ENCODE data around the gene GULP1. TPM values are rescaled to one million over a fixed set of nuclear protein-coding genes. Genes with fewer than 3 reads are reported as not detected.

The GULP1 gene
- polyA plus RNA-seq, 4 donors = 7.1 to 33.7 (median 18.9) TPM

GRCh38 chr2:188333751-188334524, 42.3 kb downstream of the GULP1 start:
- no peaks in the 10 kb centered on the region for H3K4me1 ChIP-seq (ENCODE audit: control insufficient read depth in 3 of 3, insufficient read depth in 2 of 3, low read depth in 1 of 3, low read length in 2 of 3)
- H3K27ac ChIP-seq (ENCODE audit: low read depth in 1 of 3, low read length in 2 of 3) = peak overlapping the region in 1 of 3 donors; percentile 20
- H3K4me3 ChIP-seq (ENCODE audit: low read depth in 1 of 3, low read length in 3 of 3) = peak overlapping the region in 1 of 3 donors; percentile 35
- no peaks in the 10 kb centered on the region for H3K36me3 ChIP-seq (ENCODE audit: control insufficient read depth in 3 of 3, insufficient read depth in 2 of 3, low read depth in 1 of 3, low read length in 3 of 3)
- DNase-seq (peak; percentile 20 to 31), FAIRE-seq (no peak)
- WGBS, 3 donors = 13 to 33% (median 20%) methylated on average over 5 of the region's 5 CpGs
- H3K27me3 ChIP-seq (ENCODE audit: control insufficient read depth in 3 of 3, insufficient read depth in 3 of 3, low read length in 3 of 3) = no peaks in the 10 kb centered on the region
- no peaks in the 10 kb centered on the region for H3K9me3 ChIP-seq (ENCODE audit: control insufficient read depth in 2 of 2, insufficient read depth in 1 of 2, low read depth in 1 of 2, low read length in 1 of 2)

DNA sequence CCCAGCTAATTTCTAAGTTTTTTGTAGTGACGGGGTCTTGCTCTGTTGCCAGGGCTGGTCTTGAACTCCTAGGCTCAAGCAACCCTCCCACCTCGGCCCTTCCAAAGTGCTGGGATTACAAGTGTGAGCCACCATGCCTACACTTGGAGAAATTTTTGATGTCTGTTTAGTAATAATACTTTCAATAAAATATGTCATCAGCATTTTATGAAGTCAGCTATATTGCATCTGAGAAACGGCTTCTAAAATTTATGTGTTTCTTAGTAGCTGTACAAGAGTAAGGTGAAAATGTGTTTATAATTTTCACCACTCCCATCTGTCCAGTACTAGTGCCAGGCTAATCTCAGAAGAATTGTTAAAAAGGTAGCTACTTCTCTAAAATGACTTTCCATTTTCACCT, 46.8 kb downstream of the GULP1 start:
- H3K36me3 ChIP-seq (ENCODE audit: control insufficient read depth in 3 of 3, insufficient read depth in 2 of 3, low read depth in 1 of 3, low read length in 3 of 3) = peaks cover 0 to 2% (median 0%) of the 10 kb centered on the region in 3 donors
- no peak for FAIRE-seq
- no peak for DNase-seq
- 92 to 97% (median 96%) methylated on average over 3 of the region's 3 CpGs for WGBS, 3 donors
- no peaks in the 10 kb centered on the region for H3K27me3 ChIP-seq (ENCODE audit: control insufficient read depth in 3 of 3, insufficient read depth in 3 of 3, low read length in 3 of 3)
- H3K9me3 ChIP-seq (ENCODE audit: control insufficient read depth in 2 of 2, insufficient read depth in 1 of 2, low read depth in 1 of 2, low read length in 1 of 2) = peaks cover 0 to 7% of the 10 kb centered on the region in 2 donors
- H3K27ac ChIP-seq (ENCODE audit: low read depth in 1 of 3, low read length in 2 of 3) = no peak overlapping the region
- no peak overlapping the region for H3K4me3 ChIP-seq (ENCODE audit: low read depth in 1 of 3, low read length in 3 of 3)
- no peaks in the 10 kb centered on the region for H3K4me1 ChIP-seq (ENCODE audit: control insufficient read depth in 3 of 3, insufficient read depth in 2 of 3, low read depth in 1 of 3, low read length in 2 of 3)

DNA sequence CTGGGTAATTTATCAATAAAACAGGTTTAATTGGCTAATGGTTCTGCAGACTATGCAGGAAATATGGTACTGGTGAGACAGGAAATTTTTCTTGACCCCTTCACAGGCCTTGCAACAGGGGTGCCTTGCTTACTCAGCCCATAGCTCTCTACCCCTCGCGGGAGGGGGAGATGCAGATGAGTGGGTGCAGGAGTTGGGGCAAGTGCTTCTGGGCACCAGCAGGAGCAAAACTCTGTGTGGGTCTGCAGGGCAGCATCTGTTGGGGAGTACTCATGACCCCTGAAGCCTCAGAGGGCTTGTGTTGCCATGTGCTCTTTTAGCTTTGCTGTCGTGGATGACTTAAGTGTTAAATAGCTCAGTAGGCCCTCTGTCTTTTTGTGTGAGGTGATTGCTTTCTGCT, 48.6 kb downstream of the GULP1 start:
- no peak for DNase-seq
- FAIRE-seq = no peak
- Histone ChIP-seq H3K4me1 (ENCODE audit: control insufficient read depth in 3 of 3, insufficient read depth in 2 of 3, low read depth in 1 of 3, low read length in 2 of 3) (no peaks in the 10 kb centered on the region), H3K27ac (ENCODE audit: low read depth in 1 of 3, low read length in 2 of 3) (no peak overlapping the region), H3K4me3 (ENCODE audit: low read depth in 1 of 3, low read length in 3 of 3) (no peak overlapping the region), H3K27me3 (ENCODE audit: control insufficient read depth in 3 of 3, insufficient read depth in 3 of 3, low read length in 3 of 3) (no peaks in the 10 kb centered on the region), H3K36me3 (ENCODE audit: control insufficient read depth in 3 of 3, insufficient read depth in 2 of 3, low read depth in 1 of 3, low read length in 3 of 3) (peaks cover 0 to 2% (median 0%) of the 10 kb centered on the region in 3 donors), H3K9me3 (ENCODE audit: control insufficient read depth in 2 of 2, insufficient read depth in 1 of 2, low read depth in 1 of 2, low read length in 1 of 2) (peaks cover 0 to 7% of the 10 kb centered on the region in 2 donors)
- 79 to 98% (median 89%) methylated on average over 3 of the region's 3 CpGs for WGBS, 3 donors

GRCh38 chr2:188345020-188345419, 53.3 kb downstream of the GULP1 start:
- WGBS, 3 donors = 71 to 84% (median 74%) methylated on average over 3 of the region's 3 CpGs
- H3K27ac ChIP-seq (ENCODE audit: low read depth in 1 of 3, low read length in 2 of 3) = no peak overlapping the region
- no peaks in the 10 kb centered on the region for H3K27me3 ChIP-seq (ENCODE audit: control insufficient read depth in 3 of 3, insufficient read depth in 3 of 3, low read length in 3 of 3)
- no peaks in the 10 kb centered on the region for H3K4me1 ChIP-seq (ENCODE audit: control insufficient read depth in 3 of 3, insufficient read depth in 2 of 3, low read depth in 1 of 3, low read length in 2 of 3)
- peaks cover 0 to 7% of the 10 kb centered on the region in 2 donors for H3K9me3 ChIP-seq (ENCODE audit: control insufficient read depth in 2 of 2, insufficient read depth in 1 of 2, low read depth in 1 of 2, low read length in 1 of 2)
- H3K4me3 ChIP-seq (ENCODE audit: low read depth in 1 of 3, low read length in 3 of 3) = no peak overlapping the region
- DNase-seq = no peak
- peaks cover 0 to 2% (median 0%) of the 10 kb centered on the region in 3 donors for H3K36me3 ChIP-seq (ENCODE audit: control insufficient read depth in 3 of 3, insufficient read depth in 2 of 3, low read depth in 1 of 3, low read length in 3 of 3)
- FAIRE-seq = no peak

GRCh38 chr2:188345426-188345825, 53.8 kb downstream of the GULP1 start:
- H3K4me1 ChIP-seq (ENCODE audit: control insufficient read depth in 3 of 3, insufficient read depth in 2 of 3, low read depth in 1 of 3, low read length in 2 of 3) = no peaks in the 10 kb centered on the region
- no peak overlapping the region for H3K4me3 ChIP-seq (ENCODE audit: low read depth in 1 of 3, low read length in 3 of 3)
- no peak for FAIRE-seq
- no peak for DNase-seq
- H3K9me3 ChIP-seq (ENCODE audit: control insufficient read depth in 2 of 2, insufficient read depth in 1 of 2, low read depth in 1 of 2, low read length in 1 of 2) = peaks cover 0 to 4% of the 10 kb centered on the region in 2 donors
- peaks cover 0 to 2% (median 0%) of the 10 kb centered on the region in 3 donors for H3K36me3 ChIP-seq (ENCODE audit: control insufficient read depth in 3 of 3, insufficient read depth in 2 of 3, low read depth in 1 of 3, low read length in 3 of 3)
- H3K27me3 ChIP-seq (ENCODE audit: control insufficient read depth in 3 of 3, insufficient read depth in 3 of 3, low read length in 3 of 3) = no peaks in the 10 kb centered on the region
- no peak overlapping the region for H3K27ac ChIP-seq (ENCODE audit: low read depth in 1 of 3, low read length in 2 of 3)

GRCh38 chr2:188345831-188346458, 54.3 kb downstream of the GULP1 start:
- Histone ChIP-seq H3K4me1 (ENCODE audit: control insufficient read depth in 3 of 3, insufficient read depth in 2 of 3, low read depth in 1 of 3, low read length in 2 of 3) (no peaks in the 10 kb centered on the region), H3K27me3 (ENCODE audit: control insufficient read depth in 3 of 3, insufficient read depth in 3 of 3, low read length in 3 of 3) (no peaks in the 10 kb centered on the region), H3K4me3 (ENCODE audit: low read depth in 1 of 3, low read length in 3 of 3) (no peak overlapping the region), H3K36me3 (ENCODE audit: control insufficient read depth in 3 of 3, insufficient read depth in 2 of 3, low read depth in 1 of 3, low read length in 3 of 3) (no peaks in the 10 kb centered on the region), H3K27ac (ENCODE audit: low read depth in 1 of 3, low read length in 2 of 3) (no peak overlapping the region), H3K9me3 (ENCODE audit: control insufficient read depth in 2 of 2, insufficient read depth in 1 of 2, low read depth in 1 of 2, low read length in 1 of 2) (no peaks in the 10 kb centered on the region)
- DNase-seq (no peak), FAIRE-seq (no peak)
- WGBS, 3 donors = 63 to 70% (median 66%) methylated on average over 3 of the region's 3 CpGs

- peaks cover 0 to 5% of the 10 kb centered on the region in 2 donors for H3K9me3 ChIP-seq (ENCODE audit: control insufficient read depth in 2 of 2, insufficient read depth in 1 of 2, low read depth in 1 of 2, low read length in 1 of 2)
- WGBS, 3 donors = 67 to 93% (median 78%) methylated on average over 1 of the region's 1 CpG
- no peaks in the 10 kb centered on the region for H3K4me1 ChIP-seq (ENCODE audit: control insufficient read depth in 3 of 3, insufficient read depth in 2 of 3, low read depth in 1 of 3, low read length in 2 of 3)
- peaks cover 0 to 3% (median 0%) of the 10 kb centered on the region in 3 donors for H3K36me3 ChIP-seq (ENCODE audit: control insufficient read depth in 3 of 3, insufficient read depth in 2 of 3, low read depth in 1 of 3, low read length in 3 of 3)
- H3K27me3 ChIP-seq (ENCODE audit: control insufficient read depth in 3 of 3, insufficient read depth in 3 of 3, low read length in 3 of 3) = no peaks in the 10 kb centered on the region
- H3K4me3 ChIP-seq (ENCODE audit: low read depth in 1 of 3, low read length in 3 of 3) = no peak overlapping the region
- FAIRE-seq (no peak), DNase-seq (no peak)
- no peak overlapping the region for H3K27ac ChIP-seq (ENCODE audit: low read depth in 1 of 3, low read length in 2 of 3)
Measured at GRCh38 chr2:188349019-188349418, 57.3 kb downstream of the GULP1 start.

GRCh38 chr2:188353282-188353681, 61.6 kb downstream of the GULP1 start:
- no peak overlapping the region for H3K4me3 ChIP-seq (ENCODE audit: low read depth in 1 of 3, low read length in 3 of 3)
- no peak for FAIRE-seq
- H3K36me3 ChIP-seq (ENCODE audit: control insufficient read depth in 3 of 3, insufficient read depth in 2 of 3, low read depth in 1 of 3, low read length in 3 of 3) = peaks cover 0 to 3% (median 0%) of the 10 kb centered on the region in 3 donors
- peaks cover 0 to 9% of the 10 kb centered on the region in 2 donors for H3K9me3 ChIP-seq (ENCODE audit: control insufficient read depth in 2 of 2, insufficient read depth in 1 of 2, low read depth in 1 of 2, low read length in 1 of 2)
- WGBS, 3 donors = 89 to 95% (median 90%) methylated on average over 5 of the region's 5 CpGs
- no peaks in the 10 kb centered on the region for H3K27me3 ChIP-seq (ENCODE audit: control insufficient read depth in 3 of 3, insufficient read depth in 3 of 3, low read length in 3 of 3)
- H3K4me1 ChIP-seq (ENCODE audit: control insufficient read depth in 3 of 3, insufficient read depth in 2 of 3, low read depth in 1 of 3, low read length in 2 of 3) = no peaks in the 10 kb centered on the region
- no peak for DNase-seq
- H3K27ac ChIP-seq (ENCODE audit: low read depth in 1 of 3, low read length in 2 of 3) = no peak overlapping the region

Measured in small intestine (tissue), 7 donors.